Mucosa of stomach (tissue), 1 donor: ENCODE measurements around the gene UBE2E2.
"Not testable (repeated sequence)": the region's sequence is repeated elsewhere in the genome, so short reads cannot be mapped to it uniquely, and the experiment has no call there.

Experiments
- H3K27me3 ChIP-seq: one replicate; pipeline ENCODE4 v1.7.0; 2013; ENCODE audit warnings: mild to moderate bottlenecking, low read length; ENCODE audit not compliant: control insufficient read depth, insufficient read depth
- H3K36me3 ChIP-seq: one replicate; pipeline ENCODE4 v1.7.0; 2013; ENCODE audit warnings: low read length; ENCODE audit not compliant: control insufficient read depth, insufficient read depth
- H3K4me1 ChIP-seq: one replicate; pipeline ENCODE4 v1.7.0; 2013; ENCODE audit warnings: mild to moderate bottlenecking, low read length; ENCODE audit not compliant: control insufficient read depth, insufficient read depth
- H3K4me3 ChIP-seq: one replicate; pipeline ENCODE4 v1.7.0; 2013; ENCODE audit warnings: low read length
- H3K9ac ChIP-seq: one replicate; pipeline ENCODE4 v1.7.0; 2013; ENCODE audit warnings: mild to moderate bottlenecking, low read length, moderate library complexity
- H3K9me3 ChIP-seq: one replicate; pipeline ENCODE4 v1.7.0; 2013; ENCODE audit warnings: mild to moderate bottlenecking, low read length, moderate library complexity; ENCODE audit not compliant: control insufficient read depth
- donor health status: Pancreatic carcinoma.

UBE2E2 gene

GRCh38 chr3:23170291-23170690 lies 32.8 kb upstream of the UBE2E2 start:
- no peaks in the 10 kb centered on the region for H3K9me3 ChIP-seq
- no peaks in the 10 kb centered on the region for H3K36me3 ChIP-seq
- H3K4me1 ChIP-seq, result no peaks in the 10 kb centered on the region
- H3K27me3 ChIP-seq, result no peaks in the 10 kb centered on the region
- no peak overlapping the region for H3K9ac ChIP-seq
- H3K4me3 ChIP-seq, result no peak overlapping the region

DNA sequence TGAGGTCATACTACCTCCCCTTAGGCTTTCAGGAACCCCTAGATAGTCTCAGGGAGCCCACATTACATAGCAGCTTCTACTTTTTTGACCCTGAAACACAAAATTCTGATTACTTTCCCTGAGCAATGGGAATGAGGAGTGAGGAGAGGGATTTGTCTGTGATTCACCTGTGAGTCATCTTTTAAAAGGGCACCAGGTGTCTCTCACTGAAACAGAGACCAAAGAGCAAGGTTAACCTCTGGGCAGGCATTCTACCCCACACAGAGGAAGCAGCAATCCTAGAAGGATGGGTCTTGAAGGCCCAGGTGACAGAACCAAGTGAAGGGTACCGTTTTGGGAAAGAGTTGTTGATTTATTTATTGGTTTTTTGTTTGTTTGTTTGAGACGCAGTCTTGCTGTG lies 31.1 kb upstream of the UBE2E2 start:
- Histone ChIP-seq H3K27me3 (no peaks in the 10 kb centered on the region), H3K9ac (no peak overlapping the region), H3K36me3 (no peaks in the 10 kb centered on the region), H3K4me1 (no peaks in the 10 kb centered on the region), H3K9me3 (no peaks in the 10 kb centered on the region), H3K4me3 (no peak overlapping the region)

GRCh38 chr3:23174426-23175039 lies 28.6 kb upstream of the UBE2E2 start:
- Histone ChIP-seq H3K36me3 (no peaks in the 10 kb centered on the region), H3K4me3 (no peak overlapping the region), H3K9me3 (no peaks in the 10 kb centered on the region), H3K9ac (no peak overlapping the region), H3K27me3 (no peaks in the 10 kb centered on the region), H3K4me1 (no peaks in the 10 kb centered on the region)

DNA sequence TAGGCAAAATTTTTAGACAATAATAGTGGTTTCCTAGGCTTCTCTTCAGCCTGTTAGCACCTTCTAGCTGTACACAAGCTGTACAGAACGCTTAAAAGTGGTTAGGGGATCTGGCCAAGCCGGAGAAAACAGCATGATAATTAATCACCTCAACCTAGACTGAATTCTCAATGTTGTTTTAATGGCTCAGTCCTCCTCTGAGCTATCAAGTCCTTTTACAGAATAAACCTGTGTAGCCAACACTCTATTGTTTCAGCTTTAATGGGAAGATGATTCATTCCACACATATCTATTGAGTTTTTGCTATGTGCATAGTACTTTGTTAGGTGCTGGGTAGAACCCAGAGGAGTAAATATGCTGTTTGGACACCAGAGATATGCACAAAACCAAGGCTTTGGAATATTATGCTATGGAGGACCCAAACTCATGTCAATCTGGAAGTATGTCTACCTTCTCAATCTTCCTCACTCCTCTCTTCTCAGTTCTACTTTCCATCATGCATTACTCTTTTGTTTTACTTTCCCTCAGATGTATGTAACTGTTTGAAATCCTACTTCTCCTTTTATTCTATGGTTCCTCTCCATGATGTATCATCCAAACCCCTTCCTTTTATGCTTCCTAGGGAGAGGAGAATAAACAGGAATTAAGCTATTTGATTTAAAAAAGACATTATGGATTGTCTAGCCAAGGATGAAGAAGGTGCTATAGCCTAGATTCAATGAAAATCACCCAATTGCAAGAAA lies 27.6 kb upstream of the UBE2E2 start:
- no peak overlapping the region for H3K9ac ChIP-seq
- peaks cover 3% of the 10 kb centered on the region for H3K27me3 ChIP-seq
- H3K36me3 ChIP-seq, result no peaks in the 10 kb centered on the region
- no peaks in the 10 kb centered on the region for H3K4me1 ChIP-seq
- H3K9me3 ChIP-seq, result no peaks in the 10 kb centered on the region
- H3K4me3 ChIP-seq, result no peak overlapping the region

GRCh38 chr3:23176839-23177238 lies 26.3 kb upstream of the UBE2E2 start:
- H3K36me3 ChIP-seq, H3K4me1 ChIP-seq, H3K4me3 ChIP-seq, H3K9me3 ChIP-seq, H3K9ac ChIP-seq, H3K27me3 ChIP-seq: not testable (repeated sequence)

- H3K27me3 ChIP-seq, result peaks cover 12% of the 10 kb centered on the region
- no peaks in the 10 kb centered on the region for H3K4me1 ChIP-seq
- H3K9me3 ChIP-seq, result no peaks in the 10 kb centered on the region
- H3K4me3 ChIP-seq, result no peak overlapping the region
- no peaks in the 10 kb centered on the region for H3K36me3 ChIP-seq
- H3K9ac ChIP-seq, result no peak overlapping the region
These were observed 20.1 kb upstream of the UBE2E2 start for GRCh38 chr3:23182996-23183513.

DNA sequence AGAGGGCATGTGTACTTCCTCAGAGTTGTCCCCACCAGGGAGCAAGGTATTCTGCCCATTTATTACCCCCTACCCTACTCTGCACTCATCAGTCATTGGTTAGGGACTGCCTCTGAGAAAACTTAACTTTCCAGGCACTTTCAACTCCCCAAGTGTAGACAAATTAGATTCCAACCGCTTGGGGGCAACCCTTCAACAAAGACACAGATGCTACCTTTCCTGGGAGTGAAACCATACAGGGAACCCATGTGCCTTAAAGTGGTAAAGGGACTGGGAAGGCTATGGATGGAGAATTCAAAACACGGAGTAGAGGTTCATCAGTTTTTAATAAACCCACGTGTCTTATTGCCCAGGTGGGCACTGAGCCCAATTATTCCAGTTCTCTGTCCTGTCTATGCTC lies 19.4 kb upstream of the UBE2E2 start:
- H3K4me1 ChIP-seq, result no peaks in the 10 kb centered on the region
- no peaks in the 10 kb centered on the region for H3K9me3 ChIP-seq
- H3K36me3 ChIP-seq, result no peaks in the 10 kb centered on the region
- no peak overlapping the region for H3K9ac ChIP-seq
- H3K4me3 ChIP-seq, result no peak overlapping the region
- H3K27me3 ChIP-seq, result peaks cover 16% of the 10 kb centered on the region

GRCh38 chr3:23185861-23186260 lies 17.3 kb upstream of the UBE2E2 start:
- Histone ChIP-seq H3K36me3 (no peaks in the 10 kb centered on the region), H3K9me3 (no peaks in the 10 kb centered on the region), H3K4me3 (no peak overlapping the region), H3K9ac (no peak overlapping the region), H3K27me3 (peaks cover 13% of the 10 kb centered on the region), H3K4me1 (no peaks in the 10 kb centered on the region)

GRCh38 chr3:23189187-23189586 lies 13.9 kb upstream of the UBE2E2 start:
- Histone ChIP-seq H3K9ac (no peak overlapping the region), H3K9me3 (no peaks in the 10 kb centered on the region), H3K27me3 (peaks cover 13% of the 10 kb centered on the region), H3K36me3 (no peaks in the 10 kb centered on the region), H3K4me3 (no peak overlapping the region), H3K4me1 (no peaks in the 10 kb centered on the region)

DNA sequence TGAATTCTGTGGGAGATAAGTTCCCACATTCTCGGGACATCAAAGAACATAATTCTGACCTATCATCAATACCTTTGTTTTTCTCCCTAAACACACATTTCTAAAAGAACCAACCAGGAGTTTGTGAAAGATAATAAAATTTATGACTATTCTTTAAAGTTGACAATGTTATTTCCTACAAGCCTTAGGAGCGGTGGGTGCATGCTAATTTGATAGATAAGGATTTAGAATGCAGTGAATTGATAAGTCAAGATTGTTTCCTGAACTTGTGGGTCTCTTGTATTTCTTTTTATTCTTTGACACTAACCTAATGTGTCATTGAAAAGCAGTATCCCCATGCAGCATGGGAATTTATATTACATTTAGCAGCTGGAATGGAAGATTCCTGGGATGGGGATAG lies 10.3 kb upstream of the UBE2E2 start:
- H3K9ac ChIP-seq, result no peak overlapping the region
- H3K4me1 ChIP-seq, result no peaks in the 10 kb centered on the region
- peaks cover 12% of the 10 kb centered on the region for H3K27me3 ChIP-seq
- H3K4me3 ChIP-seq, result no peak overlapping the region
- H3K36me3 ChIP-seq, result no peaks in the 10 kb centered on the region
- no peaks in the 10 kb centered on the region for H3K9me3 ChIP-seq

DNA sequence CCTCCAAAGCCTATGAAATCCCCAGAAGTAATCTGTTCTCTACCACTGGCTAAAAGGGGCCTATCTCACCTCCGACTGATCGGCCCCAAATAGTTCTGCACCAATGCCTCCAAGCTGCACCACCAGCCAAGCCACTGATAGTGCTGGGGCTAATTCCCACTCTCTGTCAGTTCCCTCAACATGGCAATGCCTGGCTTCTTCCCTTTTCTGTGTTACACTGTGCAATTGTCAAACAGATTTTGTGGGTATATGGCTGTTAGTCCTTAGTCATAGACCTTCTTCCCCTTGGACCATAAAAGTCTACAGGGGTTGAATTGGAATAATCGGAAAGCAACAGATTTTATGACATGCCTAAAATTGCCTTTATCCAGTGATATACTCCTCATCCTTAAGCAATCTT lies 9.3 kb upstream of the UBE2E2 start:
- no peaks in the 10 kb centered on the region for H3K4me1 ChIP-seq
- H3K4me3 ChIP-seq, result no peak overlapping the region
- H3K36me3 ChIP-seq, result no peaks in the 10 kb centered on the region
- no peaks in the 10 kb centered on the region for H3K9me3 ChIP-seq
- H3K9ac ChIP-seq, result no peak overlapping the region
- peaks cover 6% of the 10 kb centered on the region for H3K27me3 ChIP-seq

DNA sequence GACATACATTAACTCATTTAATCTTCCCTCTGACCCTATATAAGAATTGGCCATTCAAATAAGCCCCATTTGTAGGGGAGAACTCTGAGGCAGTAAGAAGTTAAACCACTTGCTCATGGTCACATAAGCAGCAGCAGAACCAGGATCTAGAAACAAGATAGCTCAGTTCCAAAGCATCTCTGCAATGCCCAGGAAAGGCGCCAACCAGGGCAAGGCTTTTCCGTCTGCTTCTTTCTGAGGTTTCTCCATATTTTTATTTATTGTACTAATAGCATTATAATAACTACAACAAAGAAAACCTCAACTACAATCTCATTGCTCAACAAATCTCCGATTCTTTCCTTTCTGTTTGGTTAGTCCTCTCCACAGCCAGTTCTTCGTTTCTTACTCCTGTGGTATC lies 4.3 kb upstream of the UBE2E2 start:
- no peaks in the 10 kb centered on the region for H3K36me3 ChIP-seq
- no peak overlapping the region for H3K4me3 ChIP-seq
- peaks cover 20% of the 10 kb centered on the region for H3K27me3 ChIP-seq
- H3K9me3 ChIP-seq, result no peaks in the 10 kb centered on the region
- no peak overlapping the region for H3K9ac ChIP-seq
- peaks cover 3% of the 10 kb centered on the region for H3K4me1 ChIP-seq
